HG03039 (cell line): ENCODE results near the gene CCL20.
"Not testable (repeated sequence)": the region's sequence is repeated elsewhere in the genome, so short reads cannot be mapped to it uniquely, and the experiment has no call there.

Experiments
- ATAC-seq: cut with Tn5 transposase; IDR thresholded peaks from one replicate; pipeline ENCODE4 v1.9.1; 2021; ENCODE audit warnings: mild to moderate bottlenecking, moderate library complexity; ENCODE audit not compliant: unreplicated experiment

CCL20 gene

DNA sequence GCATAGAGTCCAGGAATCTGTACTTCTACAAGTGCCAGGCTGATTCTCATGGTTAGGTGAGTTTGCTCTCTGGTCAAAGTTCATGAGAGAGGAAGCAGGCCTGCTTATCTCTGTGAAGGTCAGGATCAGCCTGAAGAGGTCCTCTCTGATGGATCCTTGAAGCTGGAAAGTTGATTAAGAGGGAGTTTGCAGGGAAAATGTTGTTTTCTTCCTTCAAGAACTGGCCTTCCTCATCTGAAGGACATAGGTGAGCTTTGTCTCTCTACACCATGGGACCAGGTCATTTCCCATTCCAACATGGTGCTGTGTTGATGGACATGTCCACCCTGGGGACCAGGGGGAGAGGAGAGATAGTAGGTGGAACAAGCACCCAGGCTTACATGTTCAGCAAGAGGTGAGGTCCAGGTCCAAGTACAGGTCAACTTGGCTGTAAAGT, 14.9 kb downstream of the CCL20 start:
- ATAC-seq: no peak

DNA sequence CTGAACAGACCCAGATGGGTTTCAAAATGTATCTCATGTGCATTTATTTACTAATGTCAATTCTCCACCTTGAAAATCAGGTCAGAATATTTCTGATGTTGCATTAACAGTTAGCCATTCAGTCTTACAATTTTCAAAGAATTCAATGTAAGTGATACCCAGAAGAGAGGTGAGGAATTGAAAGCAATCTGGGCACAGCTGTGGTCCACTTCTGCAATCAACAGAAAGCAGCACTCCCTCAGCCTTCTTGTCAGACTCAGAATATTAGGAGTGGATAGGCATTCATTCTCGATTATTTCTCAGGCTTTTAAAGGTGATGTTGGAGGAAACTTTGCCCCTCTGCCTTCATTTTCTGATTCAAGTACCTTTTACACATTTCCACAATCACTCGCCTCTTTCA, 15.7 kb downstream of the CCL20 start:
- no peak for ATAC-seq

DNA sequence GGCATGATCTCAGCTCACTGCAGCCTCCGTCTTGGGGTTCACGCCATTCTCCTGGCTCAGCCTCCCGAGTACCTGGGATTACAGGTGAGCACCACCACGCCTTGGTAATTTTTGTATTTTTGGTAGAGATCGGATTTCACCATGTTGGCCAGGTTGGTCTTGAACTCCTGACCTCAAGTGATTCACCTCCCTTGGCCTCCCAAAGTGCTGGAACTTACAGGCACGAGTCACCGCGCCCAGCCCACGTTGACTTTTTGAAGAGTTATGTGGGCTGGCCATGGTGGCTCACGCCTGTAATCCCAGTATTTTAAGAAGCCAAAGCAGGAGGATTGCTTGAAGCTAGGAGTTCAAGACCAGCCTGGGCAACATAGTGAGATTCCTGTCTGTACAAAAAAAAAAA, 20.8 kb downstream of the CCL20 start:
- no peak for ATAC-seq

DNA sequence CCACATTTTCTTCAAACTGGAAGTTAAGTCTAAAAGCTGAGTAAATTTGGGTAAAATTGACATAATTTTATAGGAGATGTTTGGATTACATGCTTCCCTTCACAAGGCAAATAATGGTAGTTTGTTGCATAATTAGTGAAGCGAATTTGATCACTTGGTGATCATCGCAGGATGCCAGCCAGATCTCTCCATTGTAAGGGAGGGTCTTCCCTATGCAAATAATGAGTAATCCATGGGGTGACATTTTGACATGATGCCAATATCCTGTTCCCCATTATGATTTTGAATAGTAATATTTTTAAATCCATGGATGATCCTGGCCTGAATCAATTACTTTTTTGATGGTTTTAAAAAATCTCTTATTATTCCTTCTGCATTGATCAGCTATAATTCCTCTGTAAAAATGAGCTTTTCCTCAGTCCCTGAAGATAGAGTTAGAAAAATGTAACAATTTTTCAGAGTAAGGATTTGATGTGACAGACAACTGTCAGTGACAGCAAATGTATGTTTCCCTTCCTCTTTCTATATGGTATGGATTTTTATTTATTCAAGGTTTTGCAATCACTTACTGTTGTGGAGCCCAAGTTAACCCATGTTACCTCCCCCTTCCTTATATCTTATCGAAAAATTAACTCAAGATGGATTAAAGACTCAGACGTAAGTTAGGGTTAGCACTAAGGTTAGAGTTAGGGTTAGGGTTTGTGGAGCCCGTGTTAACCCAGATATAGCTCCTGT, 21.4 kb downstream of the CCL20 start:
- no peak for ATAC-seq

DNA sequence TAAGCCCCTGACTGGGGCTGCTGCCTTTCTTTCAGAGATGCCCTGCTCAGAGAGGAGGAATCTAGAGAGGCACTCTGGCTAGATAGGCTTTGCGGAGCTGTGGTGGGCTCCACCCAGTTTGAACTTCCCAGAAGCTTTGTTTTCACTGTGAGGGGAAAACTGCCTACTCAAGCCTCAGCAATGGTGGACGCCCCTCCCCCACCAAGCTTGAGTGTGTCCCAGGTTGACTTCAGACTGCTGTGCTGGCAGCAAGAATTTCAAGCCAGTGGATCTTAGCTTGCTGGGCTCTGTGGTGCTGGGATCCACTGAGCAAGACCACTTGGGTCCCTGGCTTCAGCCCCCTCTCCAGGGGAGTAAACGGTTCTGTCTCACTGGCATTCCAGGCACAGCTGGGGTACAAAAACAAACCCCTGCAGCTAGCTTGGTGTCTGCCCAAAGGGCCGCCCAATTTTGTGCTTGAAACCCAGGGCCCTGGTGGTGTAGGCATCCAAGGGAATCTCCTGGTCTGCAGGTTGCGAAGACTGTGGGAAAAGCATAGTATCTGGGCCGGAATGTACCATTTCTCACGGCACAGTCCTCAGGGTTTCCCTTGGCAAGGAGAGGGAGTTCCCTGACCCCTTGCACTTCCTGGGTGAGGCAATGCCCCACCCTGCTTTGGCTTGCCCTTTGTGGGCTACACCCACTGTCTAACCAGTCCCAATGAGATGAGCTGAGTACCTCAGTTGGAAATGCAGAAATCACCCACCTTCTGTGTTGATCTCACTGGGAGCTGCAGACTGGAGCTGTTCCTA, 25.9 kb downstream of the CCL20 start:
- not testable (repeated sequence) for ATAC-seq

DNA sequence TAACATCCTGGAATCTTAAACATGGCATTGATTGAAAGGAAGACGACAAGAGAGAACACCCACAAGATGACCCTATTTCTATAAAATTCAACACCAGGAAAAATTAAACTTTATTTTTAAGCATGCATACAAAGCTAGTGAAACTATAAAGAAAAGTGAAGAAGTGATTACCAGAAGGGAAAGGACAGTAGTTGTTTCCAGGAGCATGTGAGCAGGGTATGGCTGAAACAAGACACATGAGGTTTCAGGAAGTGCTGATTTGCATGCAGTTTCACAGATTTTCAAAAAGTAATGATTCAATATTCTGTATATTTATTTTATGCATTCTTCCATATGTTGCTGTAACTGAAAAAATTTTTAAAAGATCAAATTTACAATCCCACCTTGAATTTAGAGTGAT, 33.2 kb downstream of the CCL20 start:
- no peak for ATAC-seq

DNA sequence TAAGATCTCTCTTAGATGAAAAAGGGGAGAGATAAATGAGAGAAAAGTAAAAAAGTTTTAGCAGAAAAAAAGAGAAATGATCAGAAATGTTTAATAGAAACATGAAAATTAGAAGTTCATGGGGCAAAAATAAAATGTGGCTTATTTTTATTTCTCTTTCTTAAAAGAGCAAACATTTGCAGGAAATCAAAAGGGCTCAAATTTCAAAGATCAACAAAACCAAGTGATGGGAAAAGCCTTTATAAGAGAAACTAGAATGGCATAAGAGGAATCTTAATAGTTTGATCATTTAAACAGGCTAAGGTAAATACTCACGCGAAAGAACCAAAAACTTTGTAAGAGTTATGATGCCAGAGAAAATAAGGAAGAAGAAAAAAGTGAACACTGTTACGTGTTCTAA, 34.5 kb downstream of the CCL20 start:
- no peak for ATAC-seq

DNA sequence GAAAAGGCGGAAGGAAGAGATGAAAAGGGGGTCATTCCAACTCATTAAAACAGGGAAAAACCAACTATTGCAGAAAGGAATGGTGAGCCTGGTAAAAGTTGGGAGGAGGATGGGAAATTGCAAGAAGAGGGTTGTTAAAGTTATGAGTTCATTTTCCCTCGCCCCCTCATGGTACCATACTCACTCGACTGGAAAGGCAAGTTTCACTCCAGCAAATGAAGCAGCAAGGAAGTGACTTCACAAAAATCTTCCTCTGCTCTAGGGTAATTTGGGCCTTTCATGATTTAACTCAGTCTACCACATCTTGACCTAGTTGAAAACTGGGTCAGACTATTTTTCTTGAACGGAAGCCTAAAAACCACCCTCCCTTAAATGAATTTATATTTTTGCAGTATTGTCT, 34.9 kb downstream of the CCL20 start:
- peak; percentile 69 for ATAC-seq

DNA sequence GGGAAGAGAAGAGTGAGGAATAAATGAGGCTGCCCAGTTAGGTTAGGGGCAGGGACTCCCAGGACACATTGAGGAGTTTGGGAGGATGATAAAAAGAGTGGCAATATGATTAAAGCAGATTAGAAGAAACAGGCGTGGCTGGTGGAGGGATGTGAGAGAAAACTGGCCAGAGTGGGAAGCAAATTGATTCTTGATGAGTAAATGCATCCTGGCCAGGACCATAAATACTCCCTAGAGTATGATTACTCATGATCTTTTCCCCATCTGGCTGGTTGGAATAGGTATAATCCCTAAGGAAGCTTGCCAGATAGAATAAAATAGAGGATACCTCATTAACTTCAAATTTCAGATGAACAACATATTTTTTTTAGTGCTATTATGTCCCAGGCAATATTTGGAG, 36.3 kb downstream of the CCL20 start:
- no peak for ATAC-seq

DNA sequence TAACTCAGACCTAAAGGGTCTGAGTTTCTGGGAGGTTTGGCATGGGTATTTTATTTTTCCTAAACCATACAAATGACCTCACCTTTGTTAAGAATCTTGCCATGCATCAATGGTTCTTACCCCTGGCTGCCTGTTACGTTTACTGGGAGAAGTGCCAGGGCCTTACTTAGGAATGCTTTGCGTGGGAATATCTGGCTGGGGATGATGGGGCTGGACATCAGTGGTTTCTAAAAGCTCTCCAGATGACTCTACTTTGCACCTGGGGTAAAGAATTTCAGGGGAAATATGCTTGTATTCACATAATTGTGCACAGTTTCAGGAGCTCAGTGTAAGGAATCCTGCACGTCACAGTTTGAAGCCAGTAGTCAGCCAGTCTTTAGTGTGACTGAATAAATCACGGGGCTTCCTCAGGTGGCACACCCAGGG, 39.6 kb downstream of the CCL20 start:
- ATAC-seq: no peak

DNA sequence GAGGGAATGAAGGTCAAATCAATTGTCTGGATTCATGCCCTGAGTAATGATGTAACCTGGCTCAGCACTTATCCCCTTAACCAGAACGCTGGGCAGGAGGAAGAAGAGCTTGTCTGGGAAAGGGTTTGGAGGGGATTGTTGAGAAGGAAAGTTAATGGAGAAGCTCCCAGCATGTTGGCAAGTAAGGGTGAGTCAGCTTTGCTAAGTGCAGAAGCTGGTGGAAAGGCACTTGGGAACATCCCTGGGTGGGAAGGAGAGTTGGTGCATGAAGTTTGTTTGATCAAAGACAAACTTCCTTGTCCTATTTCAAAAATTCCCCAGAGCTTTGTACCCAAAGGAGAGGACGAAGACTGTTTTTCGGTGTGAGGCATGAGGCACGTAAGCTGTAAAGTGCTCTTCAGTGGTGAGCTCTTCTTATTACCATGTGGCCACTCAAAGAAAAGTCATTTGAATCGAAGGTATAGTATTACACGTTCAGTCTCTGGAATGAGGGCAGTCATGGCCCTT, 40.2 kb downstream of the CCL20 start:
- ATAC-seq: no peak

DNA sequence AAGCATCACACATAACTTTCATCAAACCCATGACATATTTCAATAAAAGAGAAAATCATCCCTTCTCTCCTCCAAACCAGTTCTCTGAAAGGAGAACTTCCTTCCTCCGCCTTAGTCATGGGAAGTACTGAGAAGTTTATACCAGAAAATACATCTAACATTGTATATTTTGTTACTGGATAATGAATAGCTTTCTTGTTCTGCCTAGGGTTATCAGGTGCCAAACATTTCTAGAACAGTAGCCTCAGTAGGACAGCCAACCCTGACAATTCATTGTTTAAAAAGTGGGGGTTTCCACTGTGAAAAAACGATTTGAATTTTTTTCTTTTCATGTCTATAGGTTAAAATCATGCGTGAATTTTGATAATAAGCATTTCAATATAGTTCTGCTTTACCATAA, 41.8 kb downstream of the CCL20 start:
- ATAC-seq: no peak

DNA sequence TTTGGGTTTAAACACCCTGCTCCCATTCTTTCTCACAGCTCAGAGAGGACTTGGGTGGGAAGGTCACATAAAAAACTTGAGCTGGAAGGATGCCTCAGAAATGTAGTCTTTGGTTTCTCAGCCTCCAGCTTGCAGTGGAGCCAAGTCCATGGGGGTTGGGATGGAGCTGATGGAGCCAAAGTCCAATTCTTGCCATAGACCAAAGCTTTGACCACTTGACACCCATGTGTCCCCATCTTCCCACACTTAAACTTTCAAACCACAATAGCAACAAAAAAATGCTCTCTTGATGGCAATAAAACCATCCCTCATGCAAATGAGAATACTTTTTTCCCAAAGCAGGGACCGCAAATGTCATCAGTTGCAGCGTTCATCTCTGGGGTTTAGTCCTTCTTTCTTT, 43.1 kb downstream of the CCL20 start:
- ATAC-seq: no peak

DNA sequence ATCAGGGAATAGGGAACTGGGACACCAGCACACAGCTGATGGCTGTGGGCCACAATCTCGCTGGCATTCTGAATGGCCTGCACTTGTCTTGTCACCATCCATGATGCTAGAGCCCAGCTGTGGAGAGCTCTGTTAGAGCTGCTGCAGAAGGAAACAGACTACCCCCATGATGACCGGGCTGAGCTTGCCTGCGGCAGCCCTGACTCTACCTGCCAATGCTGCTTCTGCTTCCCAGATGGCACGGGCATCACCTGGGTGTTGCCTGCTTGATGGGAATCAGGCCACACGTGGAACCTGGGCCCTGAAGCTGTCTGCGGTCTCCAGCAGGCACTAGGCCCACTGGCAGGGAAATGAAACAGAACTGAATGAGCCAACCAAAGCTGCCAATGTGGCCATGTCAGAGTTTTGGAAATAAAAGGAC, 46.6 kb downstream of the CCL20 start:
- ATAC-seq: no peak

DNA sequence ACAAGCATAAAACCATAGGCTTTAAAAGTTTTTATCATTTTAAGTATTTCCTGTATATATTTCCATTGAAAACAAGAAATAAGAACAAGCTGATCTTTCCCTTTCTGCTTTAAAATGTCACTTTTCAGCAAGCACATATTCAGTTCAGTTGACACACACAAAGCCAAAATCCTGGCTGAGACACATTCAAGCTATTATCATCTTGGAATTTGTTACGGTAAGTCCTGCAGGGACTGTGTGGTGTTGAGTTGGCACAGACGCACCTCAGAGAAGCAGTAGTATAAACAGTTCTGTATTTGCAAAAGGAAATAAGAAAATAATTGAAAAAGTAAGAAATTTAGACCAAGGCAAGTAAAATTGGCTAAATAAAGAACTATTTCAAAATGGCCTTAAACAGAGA, 47.4 kb downstream of the CCL20 start:
- no peak for ATAC-seq

DNA sequence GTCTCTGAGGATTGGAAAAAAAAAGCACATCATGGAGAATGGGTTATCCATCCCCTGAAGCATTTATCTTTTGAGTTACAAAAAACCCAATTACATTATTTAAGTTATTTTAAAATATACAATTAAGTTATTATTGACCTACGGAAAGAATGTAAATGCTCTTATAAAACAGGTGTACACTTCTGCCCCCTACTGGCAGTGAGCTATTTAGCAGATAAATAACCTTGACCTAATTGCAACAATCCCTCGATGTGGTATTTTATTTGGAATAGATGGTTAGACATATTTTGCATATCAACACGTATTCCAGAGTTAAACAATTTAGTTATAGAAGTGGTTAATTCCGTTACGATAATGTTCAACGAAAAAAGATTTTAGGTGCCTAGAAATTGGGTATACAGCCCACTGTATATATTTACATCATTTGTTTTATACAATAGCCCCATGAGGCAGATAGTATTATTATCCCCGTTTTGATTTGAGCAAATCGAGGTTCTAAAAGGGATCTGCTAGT, 48.6 kb downstream of the CCL20 start:
- ATAC-seq: no peak

DNA sequence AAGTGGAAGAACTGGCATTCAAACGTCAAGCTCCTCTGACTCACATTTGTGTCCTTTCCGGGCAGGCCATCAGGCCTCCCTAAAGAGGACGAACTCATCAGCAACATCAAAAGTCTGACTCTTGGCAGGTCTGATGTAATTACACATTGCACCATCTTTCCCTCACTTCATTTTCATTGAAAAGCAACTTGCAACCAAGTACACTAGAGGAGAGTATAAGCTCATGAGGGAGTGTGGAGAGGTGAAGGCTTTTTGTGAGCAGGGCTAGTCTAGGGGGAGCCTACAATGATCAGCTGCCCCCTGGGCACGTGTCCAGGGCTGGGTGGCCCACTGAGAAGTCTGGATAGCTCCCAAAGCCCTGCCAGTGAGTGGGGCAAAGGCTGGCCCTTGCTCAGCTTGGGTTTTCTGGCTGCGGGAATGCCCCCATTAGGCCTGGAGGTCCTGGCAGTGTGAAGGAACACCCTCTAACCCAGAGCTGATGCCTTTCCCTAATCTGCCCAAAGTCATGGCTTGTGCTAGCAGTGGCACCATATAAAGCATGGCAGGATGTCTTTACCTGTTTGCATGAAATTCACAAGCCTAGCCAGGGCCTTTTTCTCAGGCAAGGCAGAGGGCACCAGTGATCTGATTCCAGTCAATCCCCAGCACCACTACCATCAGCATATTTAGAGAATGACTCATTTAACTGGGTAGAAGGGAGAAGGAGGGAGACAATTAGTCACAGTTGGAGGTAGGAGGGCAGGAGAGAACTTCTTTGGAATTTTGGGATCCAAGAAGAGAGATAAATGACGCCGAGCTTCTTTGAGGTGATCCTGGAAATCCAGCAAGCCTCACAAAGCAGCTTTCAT, 49.3 kb downstream of the CCL20 start:
- ATAC-seq: no peak

DNA sequence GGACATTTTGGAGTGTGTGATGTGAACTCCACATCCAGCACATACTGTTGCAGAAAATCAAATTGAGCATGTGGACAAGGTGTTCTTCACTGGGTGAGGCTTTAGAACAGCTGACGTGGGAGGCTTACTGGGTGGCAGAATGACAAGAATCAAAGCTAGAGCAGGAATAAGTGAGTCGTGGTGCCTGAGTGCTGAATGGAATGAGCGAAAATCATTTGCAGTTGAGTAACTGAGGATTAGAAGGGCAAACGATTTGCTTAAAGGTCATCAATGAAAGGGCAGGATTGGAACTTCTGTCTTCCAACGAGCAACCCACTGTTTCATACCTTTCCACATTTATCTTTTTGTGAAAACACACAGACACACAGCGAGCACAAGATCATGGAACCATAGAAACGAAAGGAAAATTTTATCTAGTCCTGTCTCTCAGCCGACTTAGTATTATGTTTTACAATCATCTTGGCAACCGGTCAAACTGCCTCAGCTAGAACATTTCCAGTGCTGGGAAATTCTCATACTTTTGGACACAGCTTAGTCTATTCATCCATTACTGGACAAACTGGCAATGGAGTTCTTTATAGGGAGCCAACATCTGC, 50.6 kb downstream of the CCL20 start:
- ATAC-seq: no peak

DNA sequence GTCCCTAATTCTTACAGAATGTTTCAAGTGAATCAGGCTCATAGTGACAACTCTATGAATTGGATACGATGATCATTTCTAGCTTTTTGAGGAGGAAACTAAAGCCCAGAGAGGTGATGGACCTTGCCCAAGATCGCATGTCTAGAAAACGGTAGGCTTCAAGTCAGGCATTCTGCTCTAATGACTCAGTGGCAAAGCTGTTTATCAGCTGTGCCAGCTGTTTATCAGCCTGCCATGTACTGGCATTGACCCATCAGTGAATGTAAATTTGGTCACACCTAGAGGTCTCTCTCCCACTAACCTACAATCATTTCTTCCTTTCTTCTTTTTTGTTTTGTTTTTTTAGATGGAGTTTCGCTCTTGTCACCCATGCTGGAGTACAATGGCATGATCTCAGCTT, 51.6 kb downstream of the CCL20 start:
- no peak for ATAC-seq
